Neuronal stem cell (in vitro differentiated cells): ENCODE data around the gene MTHFR.

ENCODE experiments used
- DNase-seq: peaks from one replicate; pipeline ENCODE4 v3.0.0-alpha.2; 2013; ENCODE audit warnings: low spot score
- H2AFZ ChIP-seq: one replicate; pipeline ENCODE4 v1.6.1; 2013; ENCODE audit warnings: mild to moderate bottlenecking, low read length, inconsistent platforms
- H2AK5ac ChIP-seq: 2 replicates; pipeline ENCODE4 v1.6.1; 2013; ENCODE audit warnings: low read depth, mild to moderate bottlenecking, inconsistent platforms, low read length, moderate library complexity, mixed read lengths
- H2BK120ac ChIP-seq: 2 replicates; pipeline ENCODE4 v1.6.1; 2013; ENCODE audit warnings: low read depth, mild to moderate bottlenecking, inconsistent platforms, low read length, moderate library complexity, mixed read lengths
- H2BK12ac ChIP-seq: one replicate; pipeline ENCODE4 v1.6.1; 2013; ENCODE audit warnings: low read length, inconsistent platforms
- H2BK15ac ChIP-seq: 2 replicates; pipeline ENCODE4 v1.6.1; 2013; ENCODE audit warnings: mild to moderate bottlenecking, low read length, inconsistent platforms, mixed read lengths
- H2BK5ac ChIP-seq: one replicate; pipeline ENCODE4 v1.6.1; 2013; ENCODE audit warnings: inconsistent platforms, mild to moderate bottlenecking, low read length, moderate library complexity
- H3K14ac ChIP-seq: one replicate; pipeline ENCODE4 v1.6.1; 2013; ENCODE audit warnings: low read length, inconsistent platforms
- H3K18ac ChIP-seq: 2 replicates; pipeline ENCODE4 v1.6.1; 2013; ENCODE audit warnings: low read length, inconsistent platforms
- H3K23ac ChIP-seq: 2 replicates; pipeline ENCODE4 v1.6.1; 2013; ENCODE audit warnings: low read depth, mild to moderate bottlenecking, mixed read lengths, low read length, inconsistent platforms; ENCODE audit not compliant: poor library complexity
- H3K27ac ChIP-seq: replicated peaks from 3 replicates; pipeline ENCODE4 v1.5.1; 2013; ENCODE audit warnings: low read length, inconsistent platforms
- H3K27me3 ChIP-seq, 3 experiments: 2 replicates each; pipeline ENCODE4 v1.6.1; 2013; ENCODE audit warnings: low read length in 3 of 3, mild to moderate bottlenecking in 2 of 3, inconsistent platforms in 1 of 3, low read depth in 1 of 3, mixed read lengths in 1 of 3, moderate library complexity in 1 of 3; ENCODE audit not compliant: control insufficient read depth in 3 of 3, insufficient read depth in 3 of 3
- H3K36me3 ChIP-seq, 2 donors: replicated peaks in 1 of 2; 2 replicates each; pipeline ENCODE4 v1.6.1; 2013; ENCODE audit warnings: low read length in 2 of 2; ENCODE audit not compliant: control insufficient read depth in 2 of 2, insufficient read depth in 2 of 2
- H3K4ac ChIP-seq: 2 replicates; pipeline ENCODE4 v1.6.1; 2013; ENCODE audit warnings: inconsistent platforms, mild to moderate bottlenecking, low read length, moderate library complexity
- H3K4me1 ChIP-seq, 2 donors: 1 replicate in 1 of 2; 2 replicates in 1 of 2; pipeline ENCODE4 v1.6.1; 2013; ENCODE audit warnings: low read length in 2 of 2, low read depth in 1 of 2; ENCODE audit not compliant: control insufficient read depth in 2 of 2, insufficient read depth in 1 of 2
- H3K4me2 ChIP-seq: one replicate; pipeline ENCODE4 v1.6.1; 2013; ENCODE audit warnings: mild to moderate bottlenecking, low read length, inconsistent platforms; ENCODE audit not compliant: insufficient read depth, poor library complexity, severe bottlenecking
- H3K4me3 ChIP-seq, 2 donors: 2 replicates each; pipeline ENCODE4 v1.5.1; 2013; ENCODE audit warnings: low read length in 2 of 2, mild to moderate bottlenecking in 2 of 2, inconsistent platforms in 1 of 2, moderate library complexity in 1 of 2
- H3K79me1 ChIP-seq: one replicate; pipeline ENCODE4 v1.6.1; 2013; ENCODE audit warnings: low read depth, mild to moderate bottlenecking, inconsistent platforms, low read length, moderate library complexity
- H3K9ac ChIP-seq: one replicate; pipeline ENCODE4 v1.6.1; 2013; ENCODE audit warnings: mild to moderate bottlenecking, low read depth, low read length, inconsistent platforms; ENCODE audit not compliant: poor library complexity
- H3K9me3 ChIP-seq, 2 donors: replicated peaks in 1 of 2; 2 replicates each; pipeline versions ENCODE3 to v1.6.1; 2013; ENCODE audit warnings: low read length in 2 of 2, mild to moderate bottlenecking in 2 of 2, inconsistent platforms in 1 of 2, low read depth in 1 of 2, mixed read lengths in 1 of 2, moderate library complexity in 1 of 2; ENCODE audit not compliant: control insufficient read depth in 2 of 2, insufficient read depth in 1 of 2
- H4K8ac ChIP-seq: one replicate; pipeline ENCODE4 v1.6.1; 2013; ENCODE audit warnings: low read depth, mild to moderate bottlenecking, inconsistent platforms, low read length, moderate library complexity
- H4K91ac ChIP-seq: one replicate; pipeline ENCODE4 v1.6.1; 2013; ENCODE audit warnings: low read length, low read depth, mild to moderate bottlenecking, inconsistent platforms; ENCODE audit not compliant: poor library complexity
- WGBS, 2 donors: extraction: QIAGEN DNeasy Blood & Tissue Kit; methylation state at CpG; one replicate each; pipeline ENCODE4 v1.1.7; 2013; ENCODE audit warnings: missing lambda C conversion rate in 2 of 2, mixed read lengths in 1 of 2; ENCODE audit not compliant: insufficient read length in 2 of 2, insufficient replicate concordance in 1 of 2; ENCODE audit errors: extremely low coverage in 2 of 2; 5-methylcytosine and 5-hydroxymethylcytosine counted together

The MTHFR gene

GRCh38 chr1:11764115-11764514 lies 41.6 kb downstream of the MTHFR start:
- Histone ChIP-seq H4K8ac (no peak overlapping the region), H2AK5ac (peak overlapping the region; percentile 94), H3K36me3 (no peaks in the 10 kb centered on the region), H3K27ac (no peak overlapping the region), H2BK12ac (no peak overlapping the region), H3K4me3 (no peak overlapping the region), H3K4me2 (no peak overlapping the region), H3K9ac (peak overlapping the region; percentile 18), H2AFZ (no peak overlapping the region), H3K27me3 (peaks cover 2 to 69% (median 8%) of the 10 kb centered on the region in 3 experiments), H3K79me1 (no peaks in the 10 kb centered on the region), H3K18ac (peak overlapping the region; percentile 68), H3K23ac (no peak overlapping the region), H3K4me1 (peaks cover 0 to 6% of the 10 kb centered on the region in 2 donors), H2BK15ac (peak overlapping the region; percentile 79), H2BK5ac (peak overlapping the region; percentile 42), H3K4ac (peak overlapping the region; percentile 12), H4K91ac (peak overlapping the region; percentile 27), H3K14ac (no peak overlapping the region), H3K9me3 (peaks cover 0 to 3% of the 10 kb centered on the region in 2 donors), H2BK120ac (no peak overlapping the region)
- no CpG with 5 or more reads among the region's 3 CpGs for WGBS, 2 donors
- DNase-seq = no peak

DNA sequence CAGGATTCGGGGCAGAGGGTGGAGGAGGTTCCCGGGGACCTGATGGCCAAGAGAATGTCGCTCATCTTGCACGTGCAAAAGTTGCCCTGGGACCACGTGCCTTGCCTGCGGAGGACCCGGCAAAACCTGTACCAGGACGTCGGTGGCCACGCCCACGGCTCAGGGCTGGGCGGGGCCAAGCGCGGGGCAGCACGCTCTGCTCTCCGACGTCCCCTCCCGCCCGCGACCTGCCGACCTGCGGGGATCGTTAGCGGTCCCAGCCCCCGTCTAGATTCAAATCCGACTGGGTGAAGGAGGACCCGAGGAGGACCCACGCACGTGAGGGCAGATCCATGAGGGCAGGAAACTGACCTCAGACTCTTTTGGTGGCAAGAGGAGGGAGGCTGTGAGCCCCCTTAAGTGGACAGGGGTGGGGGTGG lies 43.8 kb downstream of the MTHFR start, which contains the start of gene C1orf167:
C1orf167 (plus strand) TSS at position 206 of the 419 bp plus-strand sequence. CDS start 2,208 bp downstream, outside the sequence.
- peak within 1 kb of the TSS; percentile 81 for H3K23ac ChIP-seq
- WGBS, 2 donors = no CpG with 5 or more reads among the region's 29 CpGs
- peak within 1 kb of the TSS; percentile 63 for H3K14ac ChIP-seq
- H2BK12ac ChIP-seq = peak within 1 kb of the TSS; percentile 94
- no peak for DNase-seq
- peak within 1 kb of the TSS; percentile 91 for H2BK15ac ChIP-seq
- peak within 1 kb of the TSS; percentile 44 for H3K4me2 ChIP-seq
- H3K9ac ChIP-seq = peak within 1 kb of the TSS; percentile 65
- H2BK5ac ChIP-seq = no peak within 1 kb of the TSS
- peak within 1 kb of the TSS; percentile 43 for H4K91ac ChIP-seq
- peak within 1 kb of the TSS; percentile 75 for H2AFZ ChIP-seq
- H3K18ac ChIP-seq = peak within 1 kb of the TSS; percentile 91
- H2BK120ac ChIP-seq = no peak within 1 kb of the TSS
- H3K79me1 ChIP-seq = no peaks in the 10 kb centered on the region
- peaks cover 0 to 6% of the 10 kb centered on the region in 2 donors for H3K4me1 ChIP-seq
- H3K27ac ChIP-seq = no peak within 1 kb of the TSS
- H3K4me3 ChIP-seq = peak within 1 kb of the TSS in 1 of 2 donors; percentile 22
- H3K27me3 ChIP-seq = peaks cover 2 to 61% (median 8%) of the 10 kb centered on the region in 3 experiments
- peak within 1 kb of the TSS; percentile 27 for H3K4ac ChIP-seq
- H3K36me3 ChIP-seq = no peaks in the 10 kb centered on the region
- peak within 1 kb of the TSS; percentile 71 for H2AK5ac ChIP-seq
- peaks cover 0 to 3% of the 10 kb centered on the region in 2 donors for H3K9me3 ChIP-seq
- H4K8ac ChIP-seq = no peak within 1 kb of the TSS

- no CpG with 5 or more reads among the region's 6 CpGs for WGBS, 2 donors
- H3K9me3 ChIP-seq = peaks cover 0 to 3% of the 10 kb centered on the region in 2 donors
- DNase-seq = no peak
- no peak overlapping the region for H3K27ac ChIP-seq
- peaks cover 2 to 55% (median 8%) of the 10 kb centered on the region in 3 experiments for H3K27me3 ChIP-seq
- H3K4me3 ChIP-seq = no peak overlapping the region
- H2BK120ac ChIP-seq = no peak overlapping the region
- no peak overlapping the region for H3K4me2 ChIP-seq
- H4K91ac ChIP-seq = peak overlapping the region; percentile 43
- H3K9ac ChIP-seq = no peak overlapping the region
- H2BK12ac ChIP-seq = peak overlapping the region; percentile 94
- peak overlapping the region; percentile 91 for H2BK15ac ChIP-seq
- H3K18ac ChIP-seq = peak overlapping the region; percentile 91
- no peak overlapping the region for H2BK5ac ChIP-seq
- H3K4me1 ChIP-seq = peaks cover 0 to 6% of the 10 kb centered on the region in 2 donors
- H3K79me1 ChIP-seq = no peaks in the 10 kb centered on the region
- no peak overlapping the region for H2AFZ ChIP-seq
- peak overlapping the region; percentile 71 for H2AK5ac ChIP-seq
- H3K23ac ChIP-seq = peak overlapping the region; percentile 81
- no peak overlapping the region for H4K8ac ChIP-seq
- H3K4ac ChIP-seq = peak overlapping the region; percentile 27
- H3K36me3 ChIP-seq = no peaks in the 10 kb centered on the region
- peak overlapping the region; percentile 63 for H3K14ac ChIP-seq
Observed at GRCh38 chr1:11761285-11761684, 44.5 kb downstream of the MTHFR start.

DNA sequence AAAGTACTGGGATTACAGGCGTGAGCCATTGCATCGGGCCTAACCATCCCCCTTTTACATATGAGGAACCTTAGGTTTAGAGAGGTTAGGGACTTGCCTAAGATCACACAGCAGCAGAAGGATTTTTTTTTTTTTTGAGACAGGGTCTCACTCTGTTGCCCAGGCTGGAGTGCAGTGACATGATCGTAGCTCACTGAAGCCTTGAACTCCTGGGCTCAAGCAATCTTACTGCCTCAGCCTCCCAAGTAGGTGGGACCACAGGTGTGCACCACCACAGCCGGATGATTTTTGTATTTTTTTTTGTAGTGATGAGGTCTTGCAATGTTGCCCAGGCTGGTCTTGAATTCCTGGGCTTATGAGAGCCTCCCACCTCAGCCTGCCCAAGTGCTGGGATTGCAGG lies 46.0 kb downstream of the MTHFR start:
- Histone ChIP-seq H3K27me3 (peaks cover 2 to 43% (median 8%) of the 10 kb centered on the region in 3 experiments), H3K4ac (no peak overlapping the region)

More for the DNA sequence above, 46.0 kb downstream of the MTHFR start:
- no peak overlapping the region for H4K91ac ChIP-seq
- H2BK120ac ChIP-seq = no peak overlapping the region
- H3K23ac ChIP-seq = no peak overlapping the region
- no peak overlapping the region for H3K18ac ChIP-seq
- no peak overlapping the region for H3K27ac ChIP-seq
- no peak overlapping the region for H2AFZ ChIP-seq
- H3K36me3 ChIP-seq = no peaks in the 10 kb centered on the region
- no peak overlapping the region for H2BK12ac ChIP-seq
- no peak overlapping the region for H3K9ac ChIP-seq
- no peak overlapping the region for H3K4me2 ChIP-seq
- H4K8ac ChIP-seq = no peak overlapping the region
- H2AK5ac ChIP-seq = no peak overlapping the region
- WGBS, 2 donors = no CpG with 5 or more reads among the region's 4 CpGs
- no peak overlapping the region for H2BK5ac ChIP-seq
- peaks cover 0 to 3% of the 10 kb centered on the region in 2 donors for H3K9me3 ChIP-seq
- no peak overlapping the region for H2BK15ac ChIP-seq
- peaks cover 0 to 6% of the 10 kb centered on the region in 2 donors for H3K4me1 ChIP-seq
- no peak overlapping the region for H3K14ac ChIP-seq
- no peaks in the 10 kb centered on the region for H3K79me1 ChIP-seq
- DNase-seq = no peak
- no peak overlapping the region for H3K4me3 ChIP-seq
